Left lung (tissue), 10 donors: ENCODE data around the gene RAPGEF5. TPM values are rescaled to one million over a fixed set of nuclear protein-coding genes. Genes with fewer than 3 reads are reported as not detected.

ENCODE experiments used
- ATAC-seq: fragments of 200-7000 bp; cut with Tn5 transposase; one replicate; pipeline ENCODE4 v1.9.1; 2020; ENCODE audit warnings: moderate library complexity
- DNase-seq, 4 donors: peaks; one replicate each; pipeline ENCODE4 v3.0.0-alpha.2; 2013 to 2020
- H3K27ac ChIP-seq, 2 donors: fragments of 200-600 bp; sonication (generic) in 1 of 2; one replicate each; pipeline versions ENCODE4 v1.5.0 to v1.8.0; 2020 to 2021
- H3K27me3 ChIP-seq, 2 donors: fragments of 200-600 bp; sonication (generic) in 1 of 2; one replicate each; pipeline versions ENCODE4 v1.5.0 to v1.8.0; 2020 to 2021
- H3K36me3 ChIP-seq, 2 donors: fragments of 200-600 bp; sonication (generic) in 1 of 2; one replicate each; pipeline versions ENCODE4 v1.5.0 to v1.8.0; 2020 to 2021
- H3K4me1 ChIP-seq, 2 donors: fragments of 200-600 bp; one replicate each; pipeline ENCODE4 v1.8.0; 2021
- H3K4me3 ChIP-seq, 2 donors: fragments of 200-600 bp; sonication (generic) in 1 of 2; one replicate each; pipeline versions ENCODE4 v1.5.0 to v1.8.0; 2020 to 2021; ENCODE audit warnings: mild to moderate bottlenecking in 1 of 2
- H3K9me3 ChIP-seq, 2 donors: fragments of 200-600 bp; sonication (generic) in 1 of 2; one replicate each; pipeline versions ENCODE4 v1.5.0 to v1.8.0; 2020 to 2021
- intact Hi-C, 2 donors: fragments of 100-400 bp; cut with DNase I; formaldehyde crosslinking; loops; one replicate each; pipeline versions ENCODE4 v1.11.2 to v1.14.2; 2022
- polyA plus RNA-seq, 6 donors: library from polyadenylated mRNA; unstranded; fragments of 120-200 nt; gene quantifications; one replicate each; pipeline ENCODE4 v1.2.1, GENCODE V29; 2013; ENCODE audit not compliant: insufficient read length in 6 of 6
- total RNA-seq, 2 donors: library from RNA; stranded (reverse); fragmentation: NEBNext Ultra II Directional; extraction: Animal tissue kit (Norgen Biotek cat#: 25700); gene quantifications; one replicate each; pipeline ENCODE4 v1.2.1, GENCODE V29; 2021
- TF ChIP-seq, protein P1 (sequence below), 2 donors: fragments of 200-600 bp; sonication (generic) in 1 of 2; IDR thresholded peaks; one replicate each; pipeline versions ENCODE4 v1.5.0 to v1.8.0; 2021; ENCODE audit warnings: antibody characterized with exemption in 2 of 2
- donor health status: DM: no; HTN: yes; CAD: no.
- donor health status: DM: no; HTN: no; CAD: no.

RAPGEF5 gene
- total and polyA plus RNA-seq, 8 donors: 44.2 to 98.7 (median 81.7) TPM

DNA sequence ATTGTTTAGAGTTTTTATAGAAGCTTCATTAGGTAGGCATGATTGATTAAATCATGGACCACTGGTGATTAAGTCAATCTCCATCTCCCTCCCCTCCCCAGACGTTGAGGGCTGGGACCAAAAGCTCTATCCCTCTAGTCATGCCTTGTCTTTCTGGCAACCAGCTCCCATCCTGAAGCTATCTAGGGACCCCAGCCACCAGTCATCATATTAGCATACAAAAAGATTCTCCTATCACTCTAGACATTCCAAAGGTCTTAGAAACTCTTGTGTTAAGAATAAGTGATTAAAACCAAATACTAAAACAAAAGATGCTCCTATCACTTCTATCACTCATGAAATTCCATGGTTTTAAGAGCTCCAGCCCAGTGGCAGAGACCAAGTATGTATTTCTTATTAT, 178.2 kb downstream of the RAPGEF5 start:
- H3K4me3 ChIP-seq: no peak overlapping the region

DNA sequence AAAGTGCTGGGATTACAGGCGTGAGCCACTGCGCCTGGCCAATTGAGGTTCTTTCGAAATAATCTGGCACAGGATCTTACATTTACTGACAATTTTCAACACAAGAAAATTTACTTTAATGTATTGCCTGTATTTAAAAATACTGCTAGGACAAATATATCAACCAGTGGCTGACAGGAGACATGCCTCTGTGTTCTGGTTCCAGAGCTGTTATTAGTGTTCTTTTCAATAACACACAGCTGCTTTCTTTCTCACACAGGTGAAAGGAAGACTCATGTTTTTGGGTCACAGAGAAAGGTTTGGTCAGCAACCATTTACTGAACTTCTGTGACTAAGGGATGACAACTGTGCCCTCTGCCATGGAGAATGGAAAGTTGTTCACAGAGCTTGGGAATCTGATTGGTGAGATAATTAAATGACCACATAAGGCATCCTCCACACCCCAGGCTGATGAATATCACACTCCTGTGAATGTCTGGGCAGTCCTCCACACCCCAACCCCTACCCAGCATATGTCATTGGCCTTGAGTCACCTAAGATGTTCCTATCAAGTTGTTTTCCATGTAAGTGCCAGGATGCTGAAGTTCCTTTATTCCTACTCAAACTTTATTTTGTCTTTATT, 180.1 kb downstream of the RAPGEF5 start:
- Histone ChIP-seq H3K4me1 (peaks cover 0 to 5% of the 10 kb centered on the region in 2 donors), H3K36me3 (peaks cover 0 to 3% of the 10 kb centered on the region in 2 donors), H3K27me3 (no peaks in the 10 kb centered on the region), H3K9me3 (no peaks in the 10 kb centered on the region), H3K4me3 (no peak overlapping the region), H3K27ac (no peak overlapping the region)
- DNase-seq: no peak
- intact Hi-C loops: no loop called here
- TF ChIP-seq, protein P1, sequence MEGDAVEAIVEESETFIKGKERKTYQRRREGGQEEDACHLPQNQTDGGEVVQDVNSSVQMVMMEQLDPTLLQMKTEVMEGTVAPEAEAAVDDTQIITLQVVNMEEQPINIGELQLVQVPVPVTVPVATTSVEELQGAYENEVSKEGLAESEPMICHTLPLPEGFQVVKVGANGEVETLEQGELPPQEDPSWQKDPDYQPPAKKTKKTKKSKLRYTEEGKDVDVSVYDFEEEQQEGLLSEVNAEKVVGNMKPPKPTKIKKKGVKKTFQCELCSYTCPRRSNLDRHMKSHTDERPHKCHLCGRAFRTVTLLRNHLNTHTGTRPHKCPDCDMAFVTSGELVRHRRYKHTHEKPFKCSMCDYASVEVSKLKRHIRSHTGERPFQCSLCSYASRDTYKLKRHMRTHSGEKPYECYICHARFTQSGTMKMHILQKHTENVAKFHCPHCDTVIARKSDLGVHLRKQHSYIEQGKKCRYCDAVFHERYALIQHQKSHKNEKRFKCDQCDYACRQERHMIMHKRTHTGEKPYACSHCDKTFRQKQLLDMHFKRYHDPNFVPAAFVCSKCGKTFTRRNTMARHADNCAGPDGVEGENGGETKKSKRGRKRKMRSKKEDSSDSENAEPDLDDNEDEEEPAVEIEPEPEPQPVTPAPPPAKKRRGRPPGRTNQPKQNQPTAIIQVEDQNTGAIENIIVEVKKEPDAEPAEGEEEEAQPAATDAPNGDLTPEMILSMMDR (IDR thresholded peaks at IDR 0.05): no peak
- ATAC-seq: no peak

More for the DNA sequence above, 178.2 kb downstream of the RAPGEF5 start:
- Histone ChIP-seq H3K4me1 (peaks cover 0 to 5% of the 10 kb centered on the region in 2 donors), H3K27ac (no peak overlapping the region), H3K9me3 (no peaks in the 10 kb centered on the region), H3K36me3 (peaks cover 0 to 7% of the 10 kb centered on the region in 2 donors), H3K27me3 (no peaks in the 10 kb centered on the region)
- intact Hi-C loops: no loop called here
- ATAC-seq (no peak), DNase-seq (no peak)
- TF ChIP-seq, protein P1 (IDR thresholded peaks at IDR 0.05): no peak

DNA sequence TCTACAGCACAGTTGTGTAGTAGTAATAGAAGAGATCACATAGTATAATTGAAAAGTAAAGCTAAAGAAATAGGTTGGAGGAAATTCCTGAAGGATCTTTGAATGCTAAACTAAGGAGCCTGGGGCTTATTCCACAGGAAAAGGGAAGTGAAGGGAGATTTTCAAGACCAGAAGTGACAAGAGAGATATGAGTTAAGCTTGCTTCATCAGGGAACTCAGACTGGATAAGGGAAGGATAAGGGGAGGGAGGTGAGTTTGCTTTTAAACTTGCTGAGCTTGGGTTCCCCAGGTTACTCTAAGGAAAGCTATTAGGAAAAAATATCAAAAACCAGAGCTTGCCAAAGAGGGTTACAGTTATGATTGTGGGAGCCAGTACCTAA, 182.4 kb downstream of the RAPGEF5 start:
- Histone ChIP-seq H3K4me1 (peaks cover 0 to 5% of the 10 kb centered on the region in 2 donors), H3K9me3 (no peaks in the 10 kb centered on the region), H3K27me3 (no peaks in the 10 kb centered on the region), H3K4me3 (no peak overlapping the region), H3K27ac (no peak overlapping the region), H3K36me3 (peaks cover 0 to 3% of the 10 kb centered on the region in 2 donors)
- no peak for ATAC-seq
- TF ChIP-seq, protein P1 (IDR thresholded peaks at IDR 0.05): no peak
- DNase-seq: no peak
- intact Hi-C loops: no loop called here

DNA sequence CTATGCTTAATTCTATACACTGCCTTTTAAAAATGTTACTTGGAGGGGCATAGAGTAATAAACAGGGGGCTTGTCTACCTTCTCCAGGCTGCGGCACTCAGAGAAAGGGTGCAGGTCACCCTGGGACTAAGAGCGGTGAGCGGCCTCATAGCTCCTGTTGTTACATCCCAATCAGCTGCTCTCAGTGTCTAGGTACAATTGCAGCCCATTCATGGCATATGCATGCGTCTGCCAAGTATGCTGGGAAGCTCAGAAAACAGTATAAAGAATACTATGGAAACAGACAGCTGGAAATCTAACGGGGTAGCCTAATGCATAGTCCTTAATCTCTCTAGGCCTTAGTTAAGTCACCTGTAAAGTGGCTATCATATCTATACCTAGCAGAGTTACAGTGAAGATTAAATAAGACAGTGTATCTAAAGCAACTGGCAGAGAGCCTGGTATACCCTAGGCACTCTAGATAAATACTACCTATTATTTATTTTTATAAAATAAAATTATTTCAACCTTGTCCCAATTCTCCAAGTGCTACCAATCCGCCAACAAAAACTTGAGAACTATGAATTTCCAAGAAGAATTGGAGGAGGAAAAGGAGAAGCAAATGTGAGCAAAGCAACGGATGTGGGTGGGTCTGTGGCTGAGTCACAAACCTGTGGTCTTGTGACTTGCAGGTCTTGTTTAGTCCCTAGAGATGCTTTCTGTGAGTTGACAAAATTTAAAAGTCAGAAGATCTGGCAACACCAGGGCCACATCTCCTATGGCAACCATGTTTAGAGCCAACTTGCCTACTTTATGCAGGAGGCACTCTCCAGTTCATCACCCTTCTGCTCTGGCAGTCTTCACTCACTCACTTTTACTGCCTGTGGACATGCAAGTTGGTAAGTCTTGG, 183.0 kb downstream of the RAPGEF5 start:
- ATAC-seq: no peak
- no peak overlapping the region for H3K27ac ChIP-seq

More for the DNA sequence above, 183.0 kb downstream of the RAPGEF5 start:
- TF ChIP-seq, protein P1 (IDR thresholded peaks at IDR 0.05): no peak
- Histone ChIP-seq H3K9me3 (no peaks in the 10 kb centered on the region), H3K27me3 (no peaks in the 10 kb centered on the region), H3K4me3 (no peak overlapping the region), H3K4me1 (peaks cover 0 to 5% of the 10 kb centered on the region in 2 donors), H3K36me3 (peaks cover 0 to 3% of the 10 kb centered on the region in 2 donors)
- intact Hi-C loops: no loop called here
- no peak for DNase-seq
